WTC11 (cell line): Measurements from ENCODE around the gene OGFOD2. TPM values are rescaled to one million over a fixed set of nuclear protein-coding genes. Genes with fewer than 3 reads are reported as not detected.

ENCODE experiments used
- ATAC-seq: fragments of 200-7000 bp; cut with Tn5 transposase; 2 replicates; pipeline ENCODE4 v1.10.0; 2021; ENCODE audit warnings: mild to moderate bottlenecking, moderate library complexity
- CTCF ChIA-PET: fragments of 300-600 bp; sonication (Branson Sonifier 250); formaldehyde crosslinking; loops from one replicate; lab custom pipeline; 2021; ENCODE audit warnings: antibody characterized with exemption; lab: Charles Lee
- POLR2A ChIA-PET: fragments of 350-600 bp; sonication (Branson Sonifier 250); formaldehyde crosslinking; loops from one replicate; lab custom pipeline; 2021; ENCODE audit warnings: antibody characterized with exemption; lab: Charles Lee
- DNase-seq: peaks from one replicate; pipeline ENCODE4 v3.0.0; 2021; ENCODE audit warnings: low spot score
- H3K27ac Mint-ChIP-seq: 2 replicates; pipeline ENCODE4 v1.8.0; 2021; ENCODE audit warnings: mixed read lengths
- H3K27me3 Mint-ChIP-seq: 2 replicates; pipeline ENCODE4 v1.8.0; 2021; ENCODE audit warnings: low read depth, mild to moderate bottlenecking, moderate library complexity, mixed read lengths
- H3K36me3 Mint-ChIP-seq: 2 replicates; pipeline ENCODE4 v1.8.0; 2021; ENCODE audit warnings: mixed read lengths
- H3K4me1 Mint-ChIP-seq: 2 replicates; pipeline ENCODE4 v1.8.0; 2022; ENCODE audit warnings: mixed read lengths
- H3K4me3 Mint-ChIP-seq: 2 replicates; pipeline ENCODE4 v1.8.0; 2021; ENCODE audit warnings: mild to moderate bottlenecking, moderate library complexity, mixed read lengths
- H3K9me3 Mint-ChIP-seq: 2 replicates; pipeline ENCODE4 v1.8.0; 2021; ENCODE audit warnings: mixed read lengths
- ATF1 ChIP-seq: sonication (generic); formaldehyde crosslinking; IDR thresholded peaks from 2 replicates; pipeline ENCODE4 v1.8.1; 2023; ENCODE audit warnings: mild to moderate bottlenecking, moderate library complexity, missing genetic modification reagents
- FOXJ3 ChIP-seq: sonication (generic); formaldehyde crosslinking; IDR thresholded peaks from 2 replicates; pipeline ENCODE4 v1.9.0; 2021; ENCODE audit warnings: missing genetic modification reagents, mild to moderate bottlenecking, borderline replicate concordance
- FOXP1 ChIP-seq: sonication (generic); formaldehyde crosslinking; IDR thresholded peaks from 2 replicates; pipeline ENCODE4 v1.8.0; 2022; ENCODE audit warnings: missing genetic modification reagents, mild to moderate bottlenecking, moderate library complexity, borderline replicate concordance
- GRHL2 ChIP-seq: fragments of 250-450 bp; sonication (Bioruptor Pico); IDR thresholded peaks from 2 replicates; pipeline ENCODE4 v1.8.0; 2022; ENCODE audit warnings: mild to moderate bottlenecking, moderate library complexity; ENCODE audit not compliant: insufficient replicate concordance, severe bottlenecking
- MYBL2 ChIP-seq: sonication (generic); formaldehyde crosslinking; IDR thresholded peaks from 2 replicates; pipeline ENCODE4 v1.8.1; 2023; ENCODE audit warnings: mild to moderate bottlenecking, moderate library complexity, missing genetic modification reagents
- PRRX2 ChIP-seq: fragments of 250-450 bp; sonication (Bioruptor Pico); IDR thresholded peaks from 2 replicates; pipeline ENCODE4 v1.8.0; 2021; ENCODE audit warnings: mild to moderate bottlenecking
- SMAD3 ChIP-seq: sonication (generic); formaldehyde crosslinking; IDR thresholded peaks from 2 replicates; pipeline ENCODE4 v1.8.0; 2022; ENCODE audit warnings: missing genetic modification reagents, mild to moderate bottlenecking, borderline replicate concordance
- TCF7 ChIP-seq: sonication (generic); formaldehyde crosslinking; IDR thresholded peaks from 2 replicates; pipeline ENCODE4 v1.8.0; 2022; ENCODE audit warnings: mild to moderate bottlenecking, low read depth, missing genetic modification reagents, moderate library complexity
- TP53 ChIP-seq: sonication (generic); formaldehyde crosslinking; IDR thresholded peaks from 2 replicates; pipeline ENCODE4 v1.8.1; 2023; ENCODE audit warnings: mild to moderate bottlenecking, missing genetic modification reagents
- ZNF219 ChIP-seq: sonication (generic); formaldehyde crosslinking; IDR thresholded peaks from 2 replicates; pipeline ENCODE4 v1.8.0; 2023; ENCODE audit warnings: missing genetic modification reagents, mild to moderate bottlenecking, borderline replicate concordance
- ZNF317 ChIP-seq: sonication (generic); formaldehyde crosslinking; IDR thresholded peaks from 2 replicates; pipeline ENCODE4 v1.8.1; 2023; ENCODE audit warnings: low read depth, mild to moderate bottlenecking, moderate library complexity, missing genetic modification reagents, borderline replicate concordance
- ZNF671 ChIP-seq: fragments of 250-450 bp; sonication (Bioruptor Pico); IDR thresholded peaks from 2 replicates; pipeline ENCODE4 v1.8.0; 2021; ENCODE audit warnings: mild to moderate bottlenecking
- total RNA-seq: library from RNA; stranded (reverse); gene quantifications from 3 replicates; pipeline ENCODE4 v1.2.3, GENCODE V29; 2021
- TF ChIP-seq, protein P1 (sequence below): fragments of 250-450 bp; sonication (Bioruptor Pico); IDR thresholded peaks from 2 replicates; pipeline ENCODE4 v1.9.0; 2021; ENCODE audit warnings: mild to moderate bottlenecking, borderline replicate concordance
- TF ChIP-seq, protein P2 (sequence below): sonication (generic); formaldehyde crosslinking; conservative IDR thresholded peaks from 2 replicates; pipeline ENCODE4 v1.8.1; 2022; ENCODE audit warnings: mild to moderate bottlenecking, missing genetic modification reagents
- TF ChIP-seq, protein P3 (sequence below): sonication (generic); formaldehyde crosslinking; IDR thresholded peaks from 2 replicates; pipeline ENCODE4 v1.8.1; 2023; ENCODE audit warnings: mild to moderate bottlenecking, missing genetic modification reagents, borderline replicate concordance
- TF ChIP-seq, protein P4 (sequence below): fragments of 250-450 bp; sonication (Bioruptor Pico); conservative IDR thresholded peaks from 2 replicates; pipeline ENCODE4 v1.9.0; 2021; ENCODE audit warnings: mild to moderate bottlenecking
- TF ChIP-seq, protein P5 (sequence below): sonication (generic); formaldehyde crosslinking; IDR thresholded peaks from 2 replicates; pipeline ENCODE4 v1.8.1; 2022; ENCODE audit warnings: missing genetic modification reagents, borderline replicate concordance
- TF ChIP-seq, protein P6 (sequence below): sonication (generic); formaldehyde crosslinking; IDR thresholded peaks from 2 replicates; pipeline ENCODE4 v1.8.1; 2022; ENCODE audit warnings: mild to moderate bottlenecking, missing genetic modification reagents, moderate library complexity, borderline replicate concordance
- TF ChIP-seq, protein P7 (sequence below): sonication (generic); formaldehyde crosslinking; IDR thresholded peaks from 2 replicates; pipeline ENCODE4 v1.8.1; 2022; ENCODE audit warnings: low read depth, missing genetic modification reagents, borderline replicate concordance
- TF ChIP-seq, protein P8 (sequence below): sonication (generic); formaldehyde crosslinking; IDR thresholded peaks from 2 replicates; pipeline ENCODE4 v1.8.1; 2023; ENCODE audit warnings: mild to moderate bottlenecking, missing genetic modification reagents

OGFOD2 gene
- total RNA-seq, 1 experiment from 2014 or later: 28.1 TPM

DNA sequence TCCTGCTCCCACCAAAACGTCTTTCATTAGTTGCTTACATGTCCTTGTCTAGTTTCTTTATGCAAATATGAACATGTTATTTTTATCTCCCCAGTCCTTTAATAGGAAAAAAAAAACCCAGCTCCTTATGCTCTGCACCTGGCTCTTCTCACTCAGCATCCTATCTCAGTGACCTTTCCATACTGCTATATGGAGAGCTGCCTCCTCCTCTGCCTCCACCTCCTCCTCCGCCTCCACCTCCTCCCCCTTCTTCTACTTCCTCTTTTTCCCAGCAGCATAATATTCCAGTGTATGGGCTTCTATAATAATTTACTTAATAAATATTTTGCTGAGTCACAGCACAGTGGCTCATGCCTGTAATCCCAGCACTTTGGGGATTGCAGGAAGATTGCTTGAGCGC, 40.3 kb upstream of the OGFOD2 start (continued):
- TF ChIP-seq, protein P1, sequence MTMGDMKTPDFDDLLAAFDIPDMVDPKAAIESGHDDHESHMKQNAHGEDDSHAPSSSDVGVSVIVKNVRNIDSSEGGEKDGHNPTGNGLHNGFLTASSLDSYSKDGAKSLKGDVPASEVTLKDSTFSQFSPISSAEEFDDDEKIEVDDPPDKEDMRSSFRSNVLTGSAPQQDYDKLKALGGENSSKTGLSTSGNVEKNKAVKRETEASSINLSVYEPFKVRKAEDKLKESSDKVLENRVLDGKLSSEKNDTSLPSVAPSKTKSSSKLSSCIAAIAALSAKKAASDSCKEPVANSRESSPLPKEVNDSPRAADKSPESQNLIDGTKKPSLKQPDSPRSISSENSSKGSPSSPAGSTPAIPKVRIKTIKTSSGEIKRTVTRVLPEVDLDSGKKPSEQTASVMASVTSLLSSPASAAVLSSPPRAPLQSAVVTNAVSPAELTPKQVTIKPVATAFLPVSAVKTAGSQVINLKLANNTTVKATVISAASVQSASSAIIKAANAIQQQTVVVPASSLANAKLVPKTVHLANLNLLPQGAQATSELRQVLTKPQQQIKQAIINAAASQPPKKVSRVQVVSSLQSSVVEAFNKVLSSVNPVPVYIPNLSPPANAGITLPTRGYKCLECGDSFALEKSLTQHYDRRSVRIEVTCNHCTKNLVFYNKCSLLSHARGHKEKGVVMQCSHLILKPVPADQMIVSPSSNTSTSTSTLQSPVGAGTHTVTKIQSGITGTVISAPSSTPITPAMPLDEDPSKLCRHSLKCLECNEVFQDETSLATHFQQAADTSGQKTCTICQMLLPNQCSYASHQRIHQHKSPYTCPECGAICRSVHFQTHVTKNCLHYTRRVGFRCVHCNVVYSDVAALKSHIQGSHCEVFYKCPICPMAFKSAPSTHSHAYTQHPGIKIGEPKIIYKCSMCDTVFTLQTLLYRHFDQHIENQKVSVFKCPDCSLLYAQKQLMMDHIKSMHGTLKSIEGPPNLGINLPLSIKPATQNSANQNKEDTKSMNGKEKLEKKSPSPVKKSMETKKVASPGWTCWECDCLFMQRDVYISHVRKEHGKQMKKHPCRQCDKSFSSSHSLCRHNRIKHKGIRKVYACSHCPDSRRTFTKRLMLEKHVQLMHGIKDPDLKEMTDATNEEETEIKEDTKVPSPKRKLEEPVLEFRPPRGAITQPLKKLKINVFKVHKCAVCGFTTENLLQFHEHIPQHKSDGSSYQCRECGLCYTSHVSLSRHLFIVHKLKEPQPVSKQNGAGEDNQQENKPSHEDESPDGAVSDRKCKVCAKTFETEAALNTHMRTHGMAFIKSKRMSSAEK (CRISPR knock-in tag): no peak
- TF ChIP-seq SMAD3 (CRISPR knock-in tag) (no peak), TCF7 (no peak), MYBL2 (no peak), PRRX2 (CRISPR knock-in tag) (no peak), ATF1 (CRISPR knock-in tag) (no peak)
- TF ChIP-seq, protein P2, sequence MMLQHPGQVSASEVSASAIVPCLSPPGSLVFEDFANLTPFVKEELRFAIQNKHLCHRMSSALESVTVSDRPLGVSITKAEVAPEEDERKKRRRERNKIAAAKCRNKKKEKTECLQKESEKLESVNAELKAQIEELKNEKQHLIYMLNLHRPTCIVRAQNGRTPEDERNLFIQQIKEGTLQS (CRISPR knock-in tag): no peak

DNA sequence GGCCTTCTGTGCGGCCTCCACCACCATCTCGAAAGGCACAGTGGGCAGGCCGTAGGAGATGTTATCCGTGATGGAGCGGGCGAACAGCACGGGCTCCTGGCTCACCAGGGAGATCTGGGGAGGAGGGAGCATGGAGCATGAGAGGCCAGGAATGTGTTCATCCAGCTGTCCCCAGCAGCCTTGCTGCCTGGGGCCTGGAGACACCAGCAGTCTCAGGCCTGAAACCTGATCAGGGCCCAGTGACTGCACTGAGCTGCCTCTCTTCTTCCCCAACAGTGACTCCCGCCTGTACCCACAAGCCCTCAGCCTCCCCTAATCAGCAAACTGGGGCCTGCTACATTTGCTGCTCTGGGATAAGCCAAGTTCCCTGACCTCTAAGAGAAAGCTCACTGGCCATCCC, 39.7 kb upstream of the OGFOD2 start:
- POLR2A ChIA-PET: no interaction called here
- no peaks in the 10 kb centered on the region for H3K4me1 Mint-ChIP-seq
- H3K27ac Mint-ChIP-seq: no peak overlapping the region
- H3K9me3 Mint-ChIP-seq: no peaks in the 10 kb centered on the region
- no peaks in the 10 kb centered on the region for H3K36me3 Mint-ChIP-seq
- DNase-seq: no peak
- peak; percentile 51; the same call in 1 of the 2 replicates for ATAC-seq
- no peaks in the 10 kb centered on the region for H3K27me3 Mint-ChIP-seq
- CTCF ChIA-PET: interaction anchor here (0.7 to 1.4 kb wide), 4 partner anchors 55 to 142 kb away, joined by 3 to 4 read pairs (median 4); no protein-coding TSS in a partner anchor
- no peak overlapping the region for H3K4me3 Mint-ChIP-seq
- TF ChIP-seq ZNF219 (CRISPR knock-in tag) (no peak), FOXP1 (no peak), GRHL2 (CRISPR knock-in tag) (no peak), ZNF671 (CRISPR knock-in tag) (no peak), TP53 (CRISPR knock-in tag) (no peak), FOXJ3 (no peak), ZNF317 (no peak)
- TF ChIP-seq, protein P3, sequence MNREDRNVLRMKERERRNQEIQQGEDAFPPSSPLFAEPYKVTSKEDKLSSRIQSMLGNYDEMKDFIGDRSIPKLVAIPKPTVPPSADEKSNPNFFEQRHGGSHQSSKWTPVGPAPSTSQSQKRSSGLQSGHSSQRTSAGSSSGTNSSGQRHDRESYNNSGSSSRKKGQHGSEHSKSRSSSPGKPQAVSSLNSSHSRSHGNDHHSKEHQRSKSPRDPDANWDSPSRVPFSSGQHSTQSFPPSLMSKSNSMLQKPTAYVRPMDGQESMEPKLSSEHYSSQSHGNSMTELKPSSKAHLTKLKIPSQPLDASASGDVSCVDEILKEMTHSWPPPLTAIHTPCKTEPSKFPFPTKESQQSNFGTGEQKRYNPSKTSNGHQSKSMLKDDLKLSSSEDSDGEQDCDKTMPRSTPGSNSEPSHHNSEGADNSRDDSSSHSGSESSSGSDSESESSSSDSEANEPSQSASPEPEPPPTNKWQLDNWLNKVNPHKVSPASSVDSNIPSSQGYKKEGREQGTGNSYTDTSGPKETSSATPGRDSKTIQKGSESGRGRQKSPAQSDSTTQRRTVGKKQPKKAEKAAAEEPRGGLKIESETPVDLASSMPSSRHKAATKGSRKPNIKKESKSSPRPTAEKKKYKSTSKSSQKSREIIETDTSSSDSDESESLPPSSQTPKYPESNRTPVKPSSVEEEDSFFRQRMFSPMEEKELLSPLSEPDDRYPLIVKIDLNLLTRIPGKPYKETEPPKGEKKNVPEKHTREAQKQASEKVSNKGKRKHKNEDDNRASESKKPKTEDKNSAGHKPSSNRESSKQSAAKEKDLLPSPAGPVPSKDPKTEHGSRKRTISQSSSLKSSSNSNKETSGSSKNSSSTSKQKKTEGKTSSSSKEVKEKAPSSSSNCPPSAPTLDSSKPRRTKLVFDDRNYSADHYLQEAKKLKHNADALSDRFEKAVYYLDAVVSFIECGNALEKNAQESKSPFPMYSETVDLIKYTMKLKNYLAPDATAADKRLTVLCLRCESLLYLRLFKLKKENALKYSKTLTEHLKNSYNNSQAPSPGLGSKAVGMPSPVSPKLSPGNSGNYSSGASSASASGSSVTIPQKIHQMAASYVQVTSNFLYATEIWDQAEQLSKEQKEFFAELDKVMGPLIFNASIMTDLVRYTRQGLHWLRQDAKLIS (CRISPR knock-in tag): no peak
- TF ChIP-seq, protein P4, sequence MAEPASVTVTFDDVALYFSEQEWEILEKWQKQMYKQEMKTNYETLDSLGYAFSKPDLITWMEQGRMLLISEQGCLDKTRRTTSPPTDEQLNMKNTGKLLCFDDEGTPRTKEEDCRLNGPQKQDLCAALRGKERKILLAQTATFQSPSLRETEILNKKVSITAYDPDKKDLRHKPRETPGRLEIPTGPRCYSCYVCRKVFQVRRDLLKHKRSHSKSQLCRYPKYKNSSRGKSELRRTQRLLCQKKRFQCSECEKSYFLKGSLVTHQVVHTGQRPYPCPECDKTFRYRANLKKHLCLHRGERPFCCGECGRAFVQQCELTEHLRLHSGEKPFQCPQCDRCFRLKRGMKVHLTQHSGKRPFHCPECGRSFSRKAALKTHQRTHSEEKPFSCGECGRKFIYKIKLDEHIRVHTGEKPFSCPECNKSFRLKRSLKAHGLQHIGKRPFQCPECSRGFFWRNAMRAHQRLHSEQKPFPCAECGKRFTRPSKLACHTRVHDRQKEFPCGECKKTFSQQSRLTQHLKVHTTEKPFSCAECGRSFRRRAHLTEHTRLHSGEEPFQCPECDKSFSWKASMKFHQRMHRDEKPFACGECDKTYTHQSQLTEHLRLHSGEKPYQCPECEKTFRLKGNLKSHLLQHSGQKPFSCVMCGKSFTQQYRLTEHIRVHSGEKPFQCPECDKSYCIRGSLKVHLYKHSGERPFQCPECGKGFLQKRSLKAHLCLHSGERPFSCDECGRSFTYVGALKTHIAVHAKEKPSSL (CRISPR knock-in tag): no peak
- TF ChIP-seq, protein P5, sequence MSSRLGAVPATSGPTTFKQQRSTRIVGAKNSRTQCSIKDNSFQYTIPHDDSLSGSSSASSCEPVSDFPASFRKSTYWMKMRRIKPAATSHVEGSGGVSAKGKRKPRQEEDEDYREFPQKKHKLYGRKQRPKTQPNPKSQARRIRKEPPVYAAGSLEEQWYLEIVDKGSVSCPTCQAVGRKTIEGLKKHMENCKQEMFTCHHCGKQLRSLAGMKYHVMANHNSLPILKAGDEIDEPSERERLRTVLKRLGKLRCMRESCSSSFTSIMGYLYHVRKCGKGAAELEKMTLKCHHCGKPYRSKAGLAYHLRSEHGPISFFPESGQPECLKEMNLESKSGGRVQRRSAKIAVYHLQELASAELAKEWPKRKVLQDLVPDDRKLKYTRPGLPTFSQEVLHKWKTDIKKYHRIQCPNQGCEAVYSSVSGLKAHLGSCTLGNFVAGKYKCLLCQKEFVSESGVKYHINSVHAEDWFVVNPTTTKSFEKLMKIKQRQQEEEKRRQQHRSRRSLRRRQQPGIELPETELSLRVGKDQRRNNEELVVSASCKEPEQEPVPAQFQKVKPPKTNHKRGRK (CRISPR knock-in tag): no peak
- TF ChIP-seq, protein P6, sequence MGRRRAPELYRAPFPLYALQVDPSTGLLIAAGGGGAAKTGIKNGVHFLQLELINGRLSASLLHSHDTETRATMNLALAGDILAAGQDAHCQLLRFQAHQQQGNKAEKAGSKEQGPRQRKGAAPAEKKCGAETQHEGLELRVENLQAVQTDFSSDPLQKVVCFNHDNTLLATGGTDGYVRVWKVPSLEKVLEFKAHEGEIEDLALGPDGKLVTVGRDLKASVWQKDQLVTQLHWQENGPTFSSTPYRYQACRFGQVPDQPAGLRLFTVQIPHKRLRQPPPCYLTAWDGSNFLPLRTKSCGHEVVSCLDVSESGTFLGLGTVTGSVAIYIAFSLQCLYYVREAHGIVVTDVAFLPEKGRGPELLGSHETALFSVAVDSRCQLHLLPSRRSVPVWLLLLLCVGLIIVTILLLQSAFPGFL: no peak
- TF ChIP-seq, protein P7, sequence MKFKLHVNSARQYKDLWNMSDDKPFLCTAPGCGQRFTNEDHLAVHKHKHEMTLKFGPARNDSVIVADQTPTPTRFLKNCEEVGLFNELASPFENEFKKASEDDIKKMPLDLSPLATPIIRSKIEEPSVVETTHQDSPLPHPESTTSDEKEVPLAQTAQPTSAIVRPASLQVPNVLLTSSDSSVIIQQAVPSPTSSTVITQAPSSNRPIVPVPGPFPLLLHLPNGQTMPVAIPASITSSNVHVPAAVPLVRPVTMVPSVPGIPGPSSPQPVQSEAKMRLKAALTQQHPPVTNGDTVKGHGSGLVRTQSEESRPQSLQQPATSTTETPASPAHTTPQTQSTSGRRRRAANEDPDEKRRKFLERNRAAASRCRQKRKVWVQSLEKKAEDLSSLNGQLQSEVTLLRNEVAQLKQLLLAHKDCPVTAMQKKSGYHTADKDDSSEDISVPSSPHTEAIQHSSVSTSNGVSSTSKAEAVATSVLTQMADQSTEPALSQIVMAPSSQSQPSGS: no peak
- TF ChIP-seq, protein P8, sequence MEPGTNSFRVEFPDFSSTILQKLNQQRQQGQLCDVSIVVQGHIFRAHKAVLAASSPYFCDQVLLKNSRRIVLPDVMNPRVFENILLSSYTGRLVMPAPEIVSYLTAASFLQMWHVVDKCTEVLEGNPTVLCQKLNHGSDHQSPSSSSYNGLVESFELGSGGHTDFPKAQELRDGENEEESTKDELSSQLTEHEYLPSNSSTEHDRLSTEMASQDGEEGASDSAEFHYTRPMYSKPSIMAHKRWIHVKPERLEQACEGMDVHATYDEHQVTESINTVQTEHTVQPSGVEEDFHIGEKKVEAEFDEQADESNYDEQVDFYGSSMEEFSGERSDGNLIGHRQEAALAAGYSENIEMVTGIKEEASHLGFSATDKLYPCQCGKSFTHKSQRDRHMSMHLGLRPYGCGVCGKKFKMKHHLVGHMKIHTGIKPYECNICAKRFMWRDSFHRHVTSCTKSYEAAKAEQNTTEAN (CRISPR knock-in tag): no peak
